ENCODE measurements around the gene ETFRF1.

Gene ETFRF1

GRCh38 chr12:25245491-25245890 lies 50.5 kb downstream of the ETFRF1 start:
- DNase-seq (ENCODE audit: insufficient read length, low spot score) (no peak), FAIRE-seq (no peak)
- TF ChIP-seq TAF1 (IDR thresholded peaks at IDR 0.05; ENCODE audit: low read depth, low read length) (no peak), POLR2A (IDR thresholded peaks at IDR 0.05; ENCODE audit: low read depth, low read length) (no peak), PAX5 (IDR thresholded peaks at IDR 0.05; ENCODE audit: insufficient read depth, low read length, severe bottlenecking) (no peak), SPI1 (IDR thresholded peaks at IDR 0.05; ENCODE audit: low read depth, low read length) (no peak)

DNA sequence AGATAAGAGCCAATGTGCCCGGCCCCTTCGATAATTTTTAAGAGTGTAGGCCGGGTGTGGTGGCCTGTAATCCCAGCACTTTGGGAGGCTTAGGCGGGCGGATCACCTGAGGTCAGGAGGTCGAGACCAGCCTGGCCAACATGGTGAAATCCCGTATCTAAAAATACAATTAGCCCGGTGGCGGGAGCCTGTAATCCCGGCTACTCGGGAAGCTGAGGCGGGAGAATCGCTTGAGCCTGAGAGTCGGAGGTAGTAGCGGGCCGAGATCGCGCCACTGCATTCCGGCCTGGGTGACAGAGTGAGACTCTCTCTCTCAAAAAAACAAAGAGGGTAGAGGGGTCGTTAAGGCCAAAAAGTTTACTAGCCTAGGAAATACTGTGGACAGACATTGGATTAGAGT lies 53.1 kb downstream of the ETFRF1 start:
- FAIRE-seq (no peak), DNase-seq (ENCODE audit: insufficient read length, low spot score) (no peak)
- TF ChIP-seq TAF1 (IDR thresholded peaks at IDR 0.05; ENCODE audit: low read depth, low read length) = no peak
- TF ChIP-seq POU2F2 (IDR thresholded peaks at IDR 0.05; ENCODE audit: low read depth, low read length) = no peak
- no peak for TF ChIP-seq PAX5 (IDR thresholded peaks at IDR 0.05; ENCODE audit: insufficient read depth, low read length, severe bottlenecking)
- no peak for TF ChIP-seq SPI1 (IDR thresholded peaks at IDR 0.05; ENCODE audit: low read depth, low read length)
- TF ChIP-seq POLR2AphosphoS5 (IDR thresholded peaks at IDR 0.05; ENCODE audit: low read depth, low read length) = no peak
- TF ChIP-seq POLR2A (IDR thresholded peaks at IDR 0.05; ENCODE audit: low read depth, low read length) = no peak

GRCh38 chr12:25248732-25249131 lies 53.7 kb downstream of the ETFRF1 start:
- FAIRE-seq = no peak
- TF ChIP-seq TAF1 (IDR thresholded peaks at IDR 0.05; ENCODE audit: low read depth, low read length) (no peak), POLR2A (IDR thresholded peaks at IDR 0.05; ENCODE audit: low read depth, low read length) (no peak), PAX5 (IDR thresholded peaks at IDR 0.05; ENCODE audit: insufficient read depth, low read length, severe bottlenecking) (no peak), SPI1 (IDR thresholded peaks at IDR 0.05; ENCODE audit: low read depth, low read length) (no peak), POU2F2 (IDR thresholded peaks at IDR 0.05; ENCODE audit: low read depth, low read length) (no peak), POLR2AphosphoS5 (IDR thresholded peaks at IDR 0.05; ENCODE audit: low read depth, low read length) (no peak)
- no peak for DNase-seq (ENCODE audit: insufficient read length, low spot score)

DNA sequence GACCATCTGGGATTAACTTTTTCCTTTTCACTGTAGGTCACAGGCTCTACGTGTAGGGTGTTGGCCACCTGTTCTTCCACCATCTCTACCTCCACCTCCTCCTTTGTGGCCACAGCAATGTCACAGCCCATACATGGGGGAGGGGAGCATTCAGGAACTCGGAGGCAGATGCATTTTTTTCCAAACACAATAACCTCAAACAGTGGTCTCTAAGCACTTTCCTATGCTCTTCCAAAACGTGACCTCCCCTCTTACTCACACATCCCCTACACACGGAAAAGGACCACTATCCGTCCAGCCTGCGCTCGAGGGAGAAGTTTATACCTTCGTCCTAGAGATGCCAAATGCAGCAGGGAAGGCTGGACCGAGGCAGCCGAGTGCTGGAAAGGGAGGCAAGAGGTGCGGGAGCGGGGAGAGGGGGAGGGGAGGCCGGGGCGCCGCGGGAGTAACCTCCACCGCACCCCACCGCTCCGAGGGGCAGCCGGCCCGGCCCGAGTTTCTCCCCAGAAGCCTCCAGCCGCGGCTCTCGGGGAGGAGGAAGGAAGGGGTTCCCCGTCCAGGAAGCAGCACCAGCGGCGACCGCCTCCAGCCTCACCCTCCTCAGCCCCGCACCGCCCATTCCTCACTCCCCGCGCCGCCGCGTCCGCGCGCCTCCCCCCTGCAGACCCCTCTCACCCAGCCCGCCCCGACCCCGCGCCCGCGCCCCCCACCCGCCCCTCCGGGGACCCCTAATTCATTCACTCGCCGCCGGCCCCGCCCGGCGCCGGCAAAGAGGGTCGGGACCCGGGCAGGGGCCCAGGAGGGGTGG lies 55.1 kb downstream of the ETFRF1 start:
- FAIRE-seq (peak; percentile 66), DNase-seq (ENCODE audit: insufficient read length, low spot score) (peak; percentile 43)
- TF ChIP-seq POLR2AphosphoS5 (IDR thresholded peaks at IDR 0.05; ENCODE audit: low read depth, low read length) (no peak), POLR2A (IDR thresholded peaks at IDR 0.05; ENCODE audit: low read depth, low read length) (no peak), POU2F2 (IDR thresholded peaks at IDR 0.05; ENCODE audit: low read depth, low read length) (no peak), SPI1 (IDR thresholded peaks at IDR 0.05; ENCODE audit: low read depth, low read length) (no peak)

DNA sequence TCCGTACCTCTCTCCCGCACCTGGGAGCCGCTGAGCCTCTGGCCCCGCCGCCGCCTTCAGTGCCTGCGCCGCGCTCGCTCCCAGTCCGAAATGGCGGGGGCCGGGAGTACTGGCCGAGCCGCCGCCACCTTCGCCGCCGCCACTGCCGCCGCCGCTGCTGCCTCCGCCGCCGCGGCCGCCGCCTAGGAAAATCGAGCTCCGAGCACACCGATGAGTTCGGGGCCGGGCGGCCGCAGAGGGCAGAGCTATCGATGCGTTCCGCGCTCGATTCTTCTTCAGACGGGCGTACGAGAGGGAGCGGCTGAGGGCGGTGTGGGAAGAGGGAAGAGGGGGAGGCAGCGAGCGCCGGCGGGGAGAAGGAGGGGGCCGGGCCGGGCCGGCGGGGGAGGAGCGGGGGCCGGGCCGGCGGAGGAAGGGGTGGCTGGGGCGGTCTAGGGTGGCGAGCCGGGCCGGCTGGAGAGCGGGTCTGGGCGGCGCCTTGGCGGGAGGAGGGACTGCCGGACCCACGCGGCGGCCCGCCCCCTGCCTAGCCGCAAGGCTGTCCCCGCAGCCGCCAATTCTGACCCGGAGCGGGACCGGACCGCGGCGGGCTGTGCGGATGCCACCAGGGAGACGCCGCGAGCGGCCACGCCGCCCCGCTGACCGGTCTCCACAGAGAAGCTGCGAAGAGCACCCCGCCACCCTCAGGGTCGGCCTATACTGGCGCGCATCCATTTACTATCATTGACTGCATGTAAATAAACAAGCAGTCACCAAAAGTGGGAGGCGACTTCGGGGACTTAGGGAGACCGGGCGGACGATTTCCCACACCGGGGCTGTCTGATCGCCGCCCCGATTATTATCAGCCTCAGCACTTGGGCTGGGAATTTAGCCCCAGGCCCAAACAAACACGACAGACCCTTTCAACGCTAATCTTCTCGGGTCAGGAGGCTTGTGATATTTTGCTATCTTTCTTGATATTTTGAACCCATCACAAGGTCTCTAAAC lies 56.0 kb downstream of the ETFRF1 start, which contains the start of gene KRAS:
KRAS (minus strand) TSS at position 186 of the 987 bp plus-strand sequence.
- peak; percentile 87 for FAIRE-seq
- peak; percentile 72 for DNase-seq (ENCODE audit: insufficient read length, low spot score)
- TF ChIP-seq POLR2A (IDR thresholded peaks at IDR 0.05; ENCODE audit: low read depth, low read length) = no peak
- no peak for TF ChIP-seq SPI1 (IDR thresholded peaks at IDR 0.05; ENCODE audit: low read depth, low read length)
- TF ChIP-seq PAX5 (IDR thresholded peaks at IDR 0.05; ENCODE audit: insufficient read depth, low read length, severe bottlenecking) = no peak
- TF ChIP-seq POLR2AphosphoS5 (IDR thresholded peaks at IDR 0.05; ENCODE audit: low read depth, low read length) = no peak
- no peak for TF ChIP-seq TAF1 (IDR thresholded peaks at IDR 0.05; ENCODE audit: low read depth, low read length)

DNA sequence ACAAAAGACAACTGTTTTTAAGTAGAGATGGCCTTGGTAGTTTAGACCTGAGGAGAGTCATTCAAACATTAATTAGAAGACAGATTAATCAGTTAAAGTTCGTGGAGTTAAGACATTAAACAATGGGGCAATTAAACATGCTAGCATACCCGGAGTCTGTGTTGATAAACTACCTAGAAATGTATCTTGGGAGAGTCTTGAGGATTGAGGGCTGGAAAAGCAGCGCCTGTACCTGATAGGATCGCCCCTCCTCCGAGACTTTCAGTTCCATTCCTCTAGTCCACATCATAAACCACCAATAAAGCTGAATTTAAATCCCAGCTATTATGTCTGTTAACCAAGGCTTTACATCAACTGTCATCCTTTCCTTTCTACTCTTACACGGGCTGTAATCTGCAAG lies 56.7 kb downstream of the ETFRF1 start:
- TF ChIP-seq SPI1 (IDR thresholded peaks at IDR 0.05; ENCODE audit: low read depth, low read length) = no peak
- TF ChIP-seq POU2F2 (IDR thresholded peaks at IDR 0.05; ENCODE audit: low read depth, low read length) = no peak
- TF ChIP-seq POLR2AphosphoS5 (IDR thresholded peaks at IDR 0.05; ENCODE audit: low read depth, low read length) = no peak
- TF ChIP-seq PAX5 (IDR thresholded peaks at IDR 0.05; ENCODE audit: insufficient read depth, low read length, severe bottlenecking) = no peak
- no peak for TF ChIP-seq TAF1 (IDR thresholded peaks at IDR 0.05; ENCODE audit: low read depth, low read length)
- TF ChIP-seq POLR2A (IDR thresholded peaks at IDR 0.05; ENCODE audit: low read depth, low read length) = no peak
- DNase-seq (ENCODE audit: insufficient read length, low spot score) (no peak), FAIRE-seq (no peak)

DNA sequence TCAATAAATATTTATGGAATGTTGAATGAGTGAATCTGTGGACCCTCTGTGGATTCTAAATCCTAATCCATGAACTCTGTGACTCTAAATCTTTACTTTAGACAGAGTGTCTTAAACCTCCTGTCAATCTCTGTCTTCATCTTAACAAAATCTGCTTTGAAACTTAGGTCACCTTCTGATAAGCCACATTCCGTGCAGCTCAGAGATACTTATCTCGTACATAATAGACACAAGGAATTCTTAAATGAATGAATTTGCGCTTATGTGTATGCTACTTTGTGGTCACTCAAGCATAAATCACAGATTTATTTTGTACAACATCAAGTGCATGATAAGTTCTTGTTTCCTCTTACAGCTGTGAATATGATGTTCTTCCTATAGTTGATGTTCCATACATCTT lies 57.9 kb downstream of the ETFRF1 start:
- DNase-seq (ENCODE audit: insufficient read length, low spot score) (no peak), FAIRE-seq (no peak)
- TF ChIP-seq PAX5 (IDR thresholded peaks at IDR 0.05; ENCODE audit: insufficient read depth, low read length, severe bottlenecking) (no peak), POLR2AphosphoS5 (IDR thresholded peaks at IDR 0.05; ENCODE audit: low read depth, low read length) (no peak), SPI1 (IDR thresholded peaks at IDR 0.05; ENCODE audit: low read depth, low read length) (no peak), POLR2A (IDR thresholded peaks at IDR 0.05; ENCODE audit: low read depth, low read length) (no peak), TAF1 (IDR thresholded peaks at IDR 0.05; ENCODE audit: low read depth, low read length) (no peak), POU2F2 (IDR thresholded peaks at IDR 0.05; ENCODE audit: low read depth, low read length) (no peak)

DNA sequence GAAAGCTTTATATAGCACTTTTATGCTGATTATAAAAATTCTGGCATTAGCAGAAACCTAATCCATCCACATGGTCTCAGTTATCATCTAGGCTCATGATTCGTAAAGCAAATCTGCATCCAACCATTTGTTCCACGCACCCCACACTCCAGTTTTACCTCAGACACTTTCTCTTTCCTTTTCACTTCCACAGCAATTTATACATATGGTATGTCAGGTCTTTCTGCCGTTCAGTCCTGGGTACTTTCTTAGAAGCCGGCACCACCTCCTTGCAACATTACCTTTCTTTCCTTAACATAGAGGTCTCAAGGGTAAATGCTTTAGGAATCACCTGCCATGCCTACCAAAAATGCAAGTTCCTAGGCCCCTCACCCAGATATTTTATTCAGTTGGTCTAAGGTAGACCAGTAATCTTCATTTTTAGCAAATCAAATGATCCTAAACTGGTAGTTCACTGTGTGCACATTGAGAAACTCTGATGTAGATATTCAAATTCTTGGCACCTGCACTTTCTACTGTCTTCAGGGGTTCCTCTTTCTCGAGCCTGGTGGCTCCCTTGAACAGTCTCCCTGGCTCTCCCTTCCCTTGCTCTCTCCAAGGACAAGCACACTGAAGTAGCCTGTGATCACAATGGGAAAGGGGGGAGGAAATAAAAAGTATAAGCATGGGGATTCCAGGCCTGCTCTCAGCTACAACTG lies 58.5 kb downstream of the ETFRF1 start:
- TF ChIP-seq PAX5 (IDR thresholded peaks at IDR 0.05; ENCODE audit: insufficient read depth, low read length, severe bottlenecking) (no peak), SPI1 (IDR thresholded peaks at IDR 0.05; ENCODE audit: low read depth, low read length) (peak; percentile 66), TAF1 (IDR thresholded peaks at IDR 0.05; ENCODE audit: low read depth, low read length) (no peak), POLR2AphosphoS5 (IDR thresholded peaks at IDR 0.05; ENCODE audit: low read depth, low read length) (no peak), POLR2A (IDR thresholded peaks at IDR 0.05; ENCODE audit: low read depth, low read length) (no peak)
- DNase-seq (ENCODE audit: insufficient read length, low spot score) = no peak
- peak; percentile 51 for FAIRE-seq
